ENCODE measurements around the gene STX18. TPM values are rescaled to one million over a fixed set of nuclear protein-coding genes. Genes with fewer than 3 reads are reported as not detected.

STX18 gene
- total and polyA plus RNA-seq, 5 experiments from 2014 or later = 20.0 to 24.9 (median 21.5) TPM

GRCh38 chr4:4418676-4419390, 123.0 kb downstream of the STX18 start:
- H3K9me3 Mint-ChIP-seq = peaks cover 0 to 4% (median 0%) of the 10 kb centered on the region in 9 donors
- peak overlapping the region; percentile 39 to 80 (median 69) for H3K4me3 Mint-ChIP-seq
- DNase-seq (peak in 2 of 10 donors; percentile 13 to 58), ATAC-seq (peak; percentile 63 to 64)
- H3K27ac Mint-ChIP-seq = peak overlapping the region; percentile 62 to 92 (median 88)
- POLR2A ChIA-PET = interaction anchor here (1.2 to 1.4 kb wide), 2 partner anchors 11 to 31 kb away, joined by 3 read pairs; no protein-coding TSS in a partner anchor
- no peaks in the 10 kb centered on the region for H3K27me3 Mint-ChIP-seq
- H3K36me3 Mint-ChIP-seq = peaks cover 0 to 60% (median 26%) of the 10 kb centered on the region in 3 donors
- H3K4me1 Mint-ChIP-seq = peaks cover 25 to 40% (median 33%) of the 10 kb centered on the region in 4 donors

- peaks cover 0 to 4% (median 0%) of the 10 kb centered on the region in 9 donors for H3K9me3 Mint-ChIP-seq
- H3K4me1 Mint-ChIP-seq = peaks cover 25 to 40% (median 33%) of the 10 kb centered on the region in 4 donors
- POLR2A ChIA-PET = interaction anchor here (0.6 to 1.4 kb wide), 3 partner anchors 10 to 75 kb away, joined by 3 to 4 read pairs (median 3); no protein-coding TSS in a partner anchor
- H3K27me3 Mint-ChIP-seq = no peaks in the 10 kb centered on the region
- H3K4me3 Mint-ChIP-seq = peak overlapping the region; percentile 39 to 80 (median 69)
- ATAC-seq (peak; percentile 39 to 56), DNase-seq (peak in 2 of 10 donors; percentile 6 to 62)
- peaks cover 0 to 56% (median 26%) of the 10 kb centered on the region in 3 donors for H3K36me3 Mint-ChIP-seq
- H3K27ac Mint-ChIP-seq = peak overlapping the region; percentile 52 to 92 (median 88)
Observed at GRCh38 chr4:4417886-4418285, 124.0 kb downstream of the STX18 start.

DNA sequence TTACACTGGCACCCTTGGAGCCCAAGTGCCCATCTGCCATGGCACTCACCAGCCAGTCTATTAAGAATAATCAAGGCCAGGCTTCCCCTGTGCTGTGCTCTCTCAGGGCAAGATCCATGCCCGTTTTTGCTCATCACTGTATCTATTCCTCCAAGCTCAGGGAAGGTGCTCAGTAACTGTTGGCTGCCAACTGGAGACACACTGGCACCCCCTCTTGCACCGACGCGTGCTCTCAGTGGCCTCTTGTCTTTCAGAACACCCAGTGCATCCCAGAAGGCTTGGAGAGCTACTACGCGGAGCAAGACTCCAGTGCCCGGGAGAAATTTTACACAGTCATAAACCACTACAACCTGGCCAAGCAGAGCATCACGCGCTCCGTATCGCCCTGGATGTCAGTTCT, 124.9 kb downstream of the STX18 start:
- POLR2A ChIA-PET = interaction anchor here (1.4 kb wide), 1 partner anchor 29 kb away, joined by 3 read pairs; no protein-coding TSS in a partner anchor
- Mint-ChIP-seq H3K4me3 (no peak overlapping the region), H3K36me3 (peaks cover 0 to 47% (median 23%) of the 10 kb centered on the region in 3 donors), H3K27ac (peak overlapping the region in 8 of 10 donors; percentile 46 to 93 (median 86)), H3K9me3 (peaks cover 0 to 4% (median 0%) of the 10 kb centered on the region in 9 donors), H3K4me1 (peaks cover 25 to 40% (median 33%) of the 10 kb centered on the region in 4 donors), H3K27me3 (no peaks in the 10 kb centered on the region)
- DNase-seq = peak in 1 of 10 donors; percentile 51
- no peak for ATAC-seq

- Mint-ChIP-seq H3K27ac (peak overlapping the region in 8 of 10 donors; percentile 39 to 93 (median 79)), H3K36me3 (peaks cover 0 to 45% (median 19%) of the 10 kb centered on the region in 3 donors), H3K4me1 (peaks cover 25 to 40% (median 33%) of the 10 kb centered on the region in 4 donors), H3K4me3 (peak overlapping the region in 1 of 10 donors; percentile 34), H3K9me3 (peaks cover 0 to 4% (median 0%) of the 10 kb centered on the region in 9 donors), H3K27me3 (no peaks in the 10 kb centered on the region)
- ATAC-seq (no peak), DNase-seq (peak in 1 of 10 donors; percentile 55)
- POLR2A ChIA-PET = interaction anchor here (1.1 to 1.4 kb wide), 2 partner anchors 10 to 29 kb away, joined by 3 read pairs; no protein-coding TSS in a partner anchor
Observed at GRCh38 chr4:4415806-4416805, 125.7 kb downstream of the STX18 start.

- Mint-ChIP-seq H3K27me3 (no peaks in the 10 kb centered on the region), H3K36me3 (peaks cover 0 to 42% (median 15%) of the 10 kb centered on the region in 3 donors), H3K9me3 (peaks cover 0 to 4% (median 0%) of the 10 kb centered on the region in 9 donors), H3K4me3 (peak overlapping the region in 1 of 10 donors; percentile 34), H3K4me1 (peaks cover 25 to 40% (median 33%) of the 10 kb centered on the region in 4 donors), H3K27ac (peak overlapping the region in 1 of 10 donors; percentile 66)
- ATAC-seq (no peak), DNase-seq (peak in 1 of 10 donors; percentile 59)
- POLR2A ChIA-PET = no interaction called here
Observed at GRCh38 chr4:4415107-4415805, 126.6 kb downstream of the STX18 start.

DNA sequence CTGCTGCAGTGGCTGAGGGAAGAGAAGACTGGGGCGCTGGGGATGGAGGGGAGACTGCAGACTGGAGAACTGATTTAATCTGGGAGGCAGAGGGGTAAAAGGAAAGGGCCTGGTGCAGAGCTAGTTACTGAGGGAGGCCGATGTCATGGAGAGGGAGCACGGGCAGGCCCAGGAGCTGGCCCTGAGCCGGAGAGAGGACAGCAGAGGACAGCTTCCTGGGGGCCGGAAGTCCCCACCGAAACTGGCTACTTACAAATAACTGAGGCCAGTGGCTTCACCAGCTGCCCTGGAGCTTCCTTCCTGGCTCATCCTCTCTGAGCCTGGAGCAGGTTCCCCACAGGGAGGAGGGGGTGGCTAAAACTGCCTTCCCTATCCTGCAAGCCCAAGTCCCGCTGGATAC, 128.0 kb downstream of the STX18 start:
- Mint-ChIP-seq H3K36me3 (peaks cover 0 to 40% (median 16%) of the 10 kb centered on the region in 3 donors), H3K4me3 (no peak overlapping the region), H3K9me3 (peaks cover 0 to 4% (median 0%) of the 10 kb centered on the region in 9 donors), H3K4me1 (peaks cover 17 to 28% (median 22%) of the 10 kb centered on the region in 4 donors), H3K27ac (peak overlapping the region in 2 of 10 donors; percentile 56 to 67), H3K27me3 (no peaks in the 10 kb centered on the region)
- POLR2A ChIA-PET = interaction anchor here (3.4 kb wide), 1 partner anchor 27 kb away, joined by 8 read pairs; the partner anchor contains the start of gene NSG1
- DNase-seq (peak in 1 of 10 donors; percentile 30), ATAC-seq (no peak)

GRCh38 chr4:4413373-4413725, 128.5 kb downstream of the STX18 start:
- no peaks in the 10 kb centered on the region for H3K27me3 Mint-ChIP-seq
- POLR2A ChIA-PET = interaction anchor here (0.7 to 3.4 kb wide), 2 partner anchors 19 to 26 kb away, joined by 3 to 8 read pairs; partner anchors contain the start of gene NSG1
- H3K27ac Mint-ChIP-seq = peak overlapping the region in 2 of 10 donors; percentile 33 to 51
- peaks cover 0 to 4% (median 0%) of the 10 kb centered on the region in 9 donors for H3K9me3 Mint-ChIP-seq
- DNase-seq (peak in 1 of 10 donors; percentile 50), ATAC-seq (no peak)
- H3K4me3 Mint-ChIP-seq = peak overlapping the region in 1 of 10 donors; percentile 56
- peaks cover 0 to 36% (median 16%) of the 10 kb centered on the region in 3 donors for H3K36me3 Mint-ChIP-seq
- H3K4me1 Mint-ChIP-seq = peaks cover 13 to 23% (median 17%) of the 10 kb centered on the region in 4 donors

DNA sequence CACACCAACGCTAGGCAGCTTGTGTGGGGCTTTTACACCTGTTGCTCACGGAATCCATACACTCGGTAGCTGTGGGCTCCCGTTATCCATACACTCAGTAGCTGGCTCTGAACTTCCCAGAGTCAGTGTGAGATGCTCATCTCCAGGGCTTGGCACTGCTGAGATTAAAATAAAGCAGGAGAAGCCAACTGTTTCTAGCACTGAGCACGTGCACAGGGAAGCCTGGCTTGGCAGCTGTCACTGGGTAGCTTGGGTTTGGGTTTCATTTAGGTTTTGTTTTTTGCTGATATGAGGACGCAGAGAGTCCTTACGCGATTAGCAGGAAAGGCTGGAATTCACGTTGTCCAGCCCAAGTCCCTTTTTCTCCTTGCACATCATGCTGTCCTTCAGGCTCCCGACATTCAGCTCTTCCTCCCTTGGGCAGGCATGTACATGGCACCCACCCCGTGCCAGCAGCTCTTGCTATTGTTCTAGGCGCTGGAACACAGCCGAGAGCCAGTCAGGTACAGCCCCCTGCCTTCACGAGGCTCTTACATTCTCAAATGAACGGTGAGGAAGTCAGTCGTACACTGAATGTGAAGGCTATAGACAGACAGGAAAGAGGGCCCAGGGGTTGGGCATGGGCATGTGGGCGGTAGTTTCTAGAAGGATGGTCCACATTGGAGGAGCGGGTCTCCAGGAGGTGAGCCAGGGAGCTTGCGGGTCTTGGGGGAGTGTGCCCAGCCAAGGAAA, 129.0 kb downstream of the STX18 start:
- peak overlapping the region in 5 of 10 donors; percentile 29 to 65 (median 46) for H3K27ac Mint-ChIP-seq
- ATAC-seq (no peak), DNase-seq (peak in 1 of 10 donors; percentile 1)
- H3K9me3 Mint-ChIP-seq = peaks cover 0 to 4% (median 0%) of the 10 kb centered on the region in 9 donors
- no peaks in the 10 kb centered on the region for H3K27me3 Mint-ChIP-seq
- no peak overlapping the region for H3K4me3 Mint-ChIP-seq
- H3K4me1 Mint-ChIP-seq = peaks cover 10 to 18% (median 12%) of the 10 kb centered on the region in 4 donors
- peaks cover 0 to 33% (median 16%) of the 10 kb centered on the region in 3 donors for H3K36me3 Mint-ChIP-seq
- POLR2A ChIA-PET = interaction anchor here (0.7 to 3.4 kb wide), 2 partner anchors 19 to 26 kb away, joined by 3 to 8 read pairs; partner anchors contain the start of gene NSG1

- Mint-ChIP-seq H3K9me3 (peaks cover 0 to 4% (median 0%) of the 10 kb centered on the region in 9 donors), H3K4me3 (no peak overlapping the region), H3K27me3 (no peaks in the 10 kb centered on the region), H3K4me1 (peaks cover 4 to 11% (median 5%) of the 10 kb centered on the region in 4 donors), H3K36me3 (peaks cover 0 to 27% (median 10%) of the 10 kb centered on the region in 3 donors), H3K27ac (no peak overlapping the region)
- DNase-seq (peak in 1 of 10 donors; percentile 38), ATAC-seq (no peak)
- POLR2A ChIA-PET = interaction anchor here (3.4 kb wide), 1 partner anchor 25 kb away, joined by 8 read pairs; the partner anchor contains the start of gene NSG1
Observed at GRCh38 chr4:4411906-4412305, 129.9 kb downstream of the STX18 start.

GRCh38 chr4:4410271-4410670, 131.6 kb downstream of the STX18 start:
- peaks cover 0 to 4% (median 0%) of the 10 kb centered on the region in 4 donors for H3K4me1 Mint-ChIP-seq

More at GRCh38 chr4:4410271-4410670, 131.6 kb downstream of the STX18 start:
- no peak overlapping the region for H3K4me3 Mint-ChIP-seq
- no peaks in the 10 kb centered on the region for H3K27me3 Mint-ChIP-seq
- peak overlapping the region in 2 of 10 donors; percentile 22 to 34 for H3K27ac Mint-ChIP-seq
- peak in 1 of 10 donors; percentile 22 for DNase-seq
- POLR2A ChIA-PET = no interaction called here
- ATAC-seq = no peak
- no peaks in the 10 kb centered on the region for H3K9me3 Mint-ChIP-seq
- peaks cover 0 to 23% (median 1%) of the 10 kb centered on the region in 3 donors for H3K36me3 Mint-ChIP-seq

Data from naive thymus-derived CD8-positive, alpha-beta T cell (primary cell).